ENCODE data around the gene SSPN.

GRCh38 chr12:26251600-26251999, 56.2 kb downstream of the SSPN start:
- TF ChIP-seq CTCF (IDR thresholded peaks at IDR 0.05), result no peak
- TF ChIP-seq EZH2phosphoT487 (IDR thresholded peaks at IDR 0.05), result no peak
- TF ChIP-seq EZH2 (IDR thresholded peaks at IDR 0.05), result no peak
